ENCODE measurements around the gene CD200R1L.

- TF ChIP-seq EZH2 (IDR thresholded peaks at IDR 0.05; ENCODE audit: borderline replicate concordance) (no peak), CTCF (IDR thresholded peaks at IDR 0.05; ENCODE audit: poor library complexity) (no peak)
Measured at GRCh38 chr3:112804021-112804420, 42.6 kb downstream of the CD200R1L start.
